Measurements from ENCODE around the gene SRR.

DNA sequence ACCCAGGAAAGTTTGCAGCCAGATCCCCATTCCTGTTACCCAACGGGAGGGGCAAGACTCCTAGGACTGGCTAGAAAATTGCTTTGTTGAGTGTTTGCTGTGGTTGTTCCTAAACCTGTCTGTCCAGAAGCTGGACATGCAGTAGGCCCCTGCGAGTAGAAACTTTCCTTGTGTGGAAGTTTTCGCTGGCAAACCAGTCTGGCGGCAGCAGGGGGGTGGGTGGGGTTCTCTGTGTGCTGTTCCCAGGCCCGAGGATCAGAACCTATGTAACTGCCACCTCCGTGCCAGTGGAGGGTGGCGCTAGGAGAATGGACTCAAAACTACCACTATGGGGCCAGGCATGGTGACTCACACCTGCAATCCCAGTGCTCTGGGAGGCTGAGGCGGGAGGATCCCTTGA lies 42.7 kb downstream of the SRR start:
- TF ChIP-seq, protein P1, sequence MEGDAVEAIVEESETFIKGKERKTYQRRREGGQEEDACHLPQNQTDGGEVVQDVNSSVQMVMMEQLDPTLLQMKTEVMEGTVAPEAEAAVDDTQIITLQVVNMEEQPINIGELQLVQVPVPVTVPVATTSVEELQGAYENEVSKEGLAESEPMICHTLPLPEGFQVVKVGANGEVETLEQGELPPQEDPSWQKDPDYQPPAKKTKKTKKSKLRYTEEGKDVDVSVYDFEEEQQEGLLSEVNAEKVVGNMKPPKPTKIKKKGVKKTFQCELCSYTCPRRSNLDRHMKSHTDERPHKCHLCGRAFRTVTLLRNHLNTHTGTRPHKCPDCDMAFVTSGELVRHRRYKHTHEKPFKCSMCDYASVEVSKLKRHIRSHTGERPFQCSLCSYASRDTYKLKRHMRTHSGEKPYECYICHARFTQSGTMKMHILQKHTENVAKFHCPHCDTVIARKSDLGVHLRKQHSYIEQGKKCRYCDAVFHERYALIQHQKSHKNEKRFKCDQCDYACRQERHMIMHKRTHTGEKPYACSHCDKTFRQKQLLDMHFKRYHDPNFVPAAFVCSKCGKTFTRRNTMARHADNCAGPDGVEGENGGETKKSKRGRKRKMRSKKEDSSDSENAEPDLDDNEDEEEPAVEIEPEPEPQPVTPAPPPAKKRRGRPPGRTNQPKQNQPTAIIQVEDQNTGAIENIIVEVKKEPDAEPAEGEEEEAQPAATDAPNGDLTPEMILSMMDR (IDR thresholded peaks at IDR 0.05; ENCODE audit: extremely low read depth in 1 of 2, insufficient read depth in 1 of 2, low read depth in 1 of 2, low read length in 2 of 2): no peak
- no peak for TF ChIP-seq POLR2A (IDR thresholded peaks at IDR 0.05; ENCODE audit: low read depth, low read length)
- TF ChIP-seq MYC (IDR thresholded peaks at IDR 0.05; ENCODE audit: low read depth, low read length): no peak
- no peak for TF ChIP-seq EZH2 (IDR thresholded peaks at IDR 0.05; ENCODE audit: borderline replicate concordance, low read depth, low read length, severe bottlenecking)
- TF ChIP-seq, protein P2, sequence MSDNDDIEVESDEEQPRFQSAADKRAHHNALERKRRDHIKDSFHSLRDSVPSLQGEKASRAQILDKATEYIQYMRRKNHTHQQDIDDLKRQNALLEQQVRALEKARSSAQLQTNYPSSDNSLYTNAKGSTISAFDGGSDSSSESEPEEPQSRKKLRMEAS (IDR thresholded peaks at IDR 0.05; ENCODE audit: insufficient read depth, insufficient read length): no peak
- no peak for TF ChIP-seq POLR2AphosphoS5 (IDR thresholded peaks at IDR 0.05; ENCODE audit: insufficient read depth, low read depth, low read length)

Data from endothelial cell of umbilical vein (primary cell).